H1 (cell line): ENCODE data around the gene BRME1. TPM values are rescaled to one million over a fixed set of nuclear protein-coding genes. Genes with fewer than 3 reads are reported as not detected.

Experiments used
- ASH2L ChIP-seq: fragments of 200-600, 300-600 bp; sonication (generic); IDR thresholded peaks from one replicate; pipeline ENCODE4 v1.7.1; 2017; ENCODE audit warnings: low read length
- ATF2 ChIP-seq: IDR thresholded peaks from 2 replicates; pipeline ENCODE4 v1.6.1; 2012; ENCODE audit warnings: low read length, inconsistent platforms
- ATF3 ChIP-seq: IDR thresholded peaks from 2 replicates; pipeline ENCODE4 v1.6.1; 2011; ENCODE audit warnings: low read depth, mild to moderate bottlenecking, low read length; ENCODE audit not compliant: insufficient read depth
- CHD1 ChIP-seq: IDR thresholded peaks from 2 replicates; pipeline ENCODE4 v1.6.1; 2012; ENCODE audit warnings: low read depth, low read length, improper control_type of control experiment
- CTBP2 ChIP-seq: IDR thresholded peaks from 2 replicates; pipeline ENCODE4 v1.7.0; 2011; ENCODE audit warnings: borderline replicate concordance, mild to moderate bottlenecking, moderate library complexity, mixed read lengths, low read length; ENCODE audit not compliant: insufficient read depth, insufficient read length
- EP300 ChIP-seq, 2 experiments: IDR thresholded peaks; 1 replicate in 1 of 2; 2 replicates in 1 of 2; pipeline ENCODE4 v1.6.1; 2011 to 2012; ENCODE audit warnings: low read depth in 2 of 2, low read length in 2 of 2, mild to moderate bottlenecking in 2 of 2, borderline replicate concordance in 1 of 2, inconsistent platforms in 1 of 2, moderate library complexity in 1 of 2
- EZH2 ChIP-seq: fragments of 200-600 bp; sonication (generic); IDR thresholded peaks from 2 replicates; pipeline ENCODE4 v1.7.1; 2012; ENCODE audit warnings: low read depth, mild to moderate bottlenecking, moderate library complexity, low read length, inconsistent platforms; ENCODE audit not compliant: severe bottlenecking
- JUN ChIP-seq: IDR thresholded peaks from 2 replicates; pipeline ENCODE4 v1.6.1; 2011; ENCODE audit warnings: low read depth, mild to moderate bottlenecking, improper control_type of control experiment, low read length
- NANOG ChIP-seq: IDR thresholded peaks from 2 replicates; pipeline ENCODE4 v1.6.1; 2011; ENCODE audit warnings: low read length, low read depth, mild to moderate bottlenecking, inconsistent platforms; ENCODE audit not compliant: insufficient read depth, poor library complexity, severe bottlenecking
- POU5F1 ChIP-seq: IDR thresholded peaks from 2 replicates; pipeline ENCODE4 v1.6.1; 2011; ENCODE audit warnings: low read depth, mild to moderate bottlenecking, low read length, moderate library complexity
- RXRA ChIP-seq: IDR thresholded peaks from 2 replicates; pipeline ENCODE4 v1.6.1; 2011; ENCODE audit warnings: low read depth, mild to moderate bottlenecking, low read length, moderate library complexity; ENCODE audit not compliant: insufficient read depth
- SP2 ChIP-seq: IDR thresholded peaks from 2 replicates; pipeline ENCODE4 v1.6.1; 2012; ENCODE audit warnings: mild to moderate bottlenecking, low read length, inconsistent platforms
- TAF7 ChIP-seq: optimal IDR thresholded peaks from 2 replicates; pipeline ENCODE3; 2011; ENCODE audit warnings: low read depth, mild to moderate bottlenecking, inconsistent platforms, low read length, moderate library complexity, borderline replicate concordance
- TCF12 ChIP-seq: IDR thresholded peaks from 2 replicates; pipeline ENCODE4 v1.6.1; 2011; ENCODE audit warnings: low read depth, mild to moderate bottlenecking, low read length
- TEAD4 ChIP-seq: IDR thresholded peaks from 2 replicates; pipeline ENCODE4 v1.6.1; 2012; ENCODE audit warnings: low read depth, low read length, inconsistent platforms, mixed read lengths
- polyA plus RNA-seq, 7 experiments: library from polyadenylated mRNA; depleted of rRNA in 3 of 7; stranded (reverse) in 5 of 7; unstranded in 2 of 7; fragments of >200 nt in 5 of 7; fragments of 200-250 nt in 2 of 7; gene quantifications; 1 replicate in 5 of 7; 2 replicates in 1 of 7; 4 replicates in 1 of 7; pipeline versions ENCODE4 v1.2.1 to v1.2.3, GENCODE V29; 2011 to 2013; ENCODE audit warnings: missing spikeins in 2 of 7, mixed read lengths in 2 of 7
- total RNA-seq: library from RNA; stranded (reverse); fragmentation: NEBNext Ultra II Directional; extraction: Animal tissue kit (Norgen Biotek cat#: 25700); gene quantifications from 2 replicates; pipeline ENCODE4 v1.2.1, GENCODE V29; 2021
- TF ChIP-seq, protein P1 (sequence below): IDR thresholded peaks from 2 replicates; pipeline ENCODE4 v1.6.1; 2011; ENCODE audit warnings: low read length, improper control_type of control experiment
- TF ChIP-seq, protein P2 (sequence below), 3 experiments: IDR thresholded peaks; 1 replicate in 2 of 3; 2 replicates in 1 of 3; pipeline versions ENCODE4 v1.5.1 to v1.6.1; 2011; ENCODE audit warnings: low read length in 3 of 3, mild to moderate bottlenecking in 3 of 3, inconsistent platforms in 2 of 3, low read depth in 1 of 3, moderate library complexity in 1 of 3; ENCODE audit not compliant: insufficient read depth in 1 of 3; ENCODE audit errors: control extremely low read depth in 1 of 3

The BRME1 gene
- total and polyA plus RNA-seq, 2 of the 8 experiments (the other 6 are each of a cell fraction or from before 2014, with no cell fraction given), result 4.6 to 4.7 TPM

GRCh38 chr19:13905634-13906520 is at the start of gene BRME1, which contains the start of gene CC2D1A (continued):
- TF ChIP-seq ATF2 (no peak), EZH2 (no peak), TEAD4 (no peak), JUN (no peak), TAF7 (no peak), POU5F1 (no peak), CHD1 (no peak), EP300 (IDR thresholded peaks at IDR 0.05; ENCODE audit: borderline replicate concordance in 1 of 2, low read depth in 2 of 2, low read length in 2 of 2) (no peak), ATF3 (0 out of 2 replicates have a peak, but pooled peaks have one; percentile 43), SP2 (no peak), ASH2L (peak; percentile 63), TCF12 (no peak), RXRA (no peak), NANOG (no peak), CTBP2 (no peak)
- TF ChIP-seq, protein P1, sequence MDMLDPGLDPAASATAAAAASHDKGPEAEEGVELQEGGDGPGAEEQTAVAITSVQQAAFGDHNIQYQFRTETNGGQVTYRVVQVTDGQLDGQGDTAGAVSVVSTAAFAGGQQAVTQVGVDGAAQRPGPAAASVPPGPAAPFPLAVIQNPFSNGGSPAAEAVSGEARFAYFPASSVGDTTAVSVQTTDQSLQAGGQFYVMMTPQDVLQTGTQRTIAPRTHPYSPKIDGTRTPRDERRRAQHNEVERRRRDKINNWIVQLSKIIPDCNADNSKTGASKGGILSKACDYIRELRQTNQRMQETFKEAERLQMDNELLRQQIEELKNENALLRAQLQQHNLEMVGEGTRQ, result no peak
- TF ChIP-seq, protein P2, sequence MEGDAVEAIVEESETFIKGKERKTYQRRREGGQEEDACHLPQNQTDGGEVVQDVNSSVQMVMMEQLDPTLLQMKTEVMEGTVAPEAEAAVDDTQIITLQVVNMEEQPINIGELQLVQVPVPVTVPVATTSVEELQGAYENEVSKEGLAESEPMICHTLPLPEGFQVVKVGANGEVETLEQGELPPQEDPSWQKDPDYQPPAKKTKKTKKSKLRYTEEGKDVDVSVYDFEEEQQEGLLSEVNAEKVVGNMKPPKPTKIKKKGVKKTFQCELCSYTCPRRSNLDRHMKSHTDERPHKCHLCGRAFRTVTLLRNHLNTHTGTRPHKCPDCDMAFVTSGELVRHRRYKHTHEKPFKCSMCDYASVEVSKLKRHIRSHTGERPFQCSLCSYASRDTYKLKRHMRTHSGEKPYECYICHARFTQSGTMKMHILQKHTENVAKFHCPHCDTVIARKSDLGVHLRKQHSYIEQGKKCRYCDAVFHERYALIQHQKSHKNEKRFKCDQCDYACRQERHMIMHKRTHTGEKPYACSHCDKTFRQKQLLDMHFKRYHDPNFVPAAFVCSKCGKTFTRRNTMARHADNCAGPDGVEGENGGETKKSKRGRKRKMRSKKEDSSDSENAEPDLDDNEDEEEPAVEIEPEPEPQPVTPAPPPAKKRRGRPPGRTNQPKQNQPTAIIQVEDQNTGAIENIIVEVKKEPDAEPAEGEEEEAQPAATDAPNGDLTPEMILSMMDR (IDR thresholded peaks at IDR 0.05; ENCODE audit: control extremely low read depth in 1 of 3, insufficient read depth in 1 of 3, low read depth in 1 of 3, low read length in 3 of 3), result no peak
